Cardiac muscle cell (in vitro differentiated cells and primary cell): Measurements from ENCODE around the gene NFATC4. TPM values are rescaled to one million over a fixed set of nuclear protein-coding genes. Genes with fewer than 3 reads are reported as not detected.

Source experiments
- DNase-seq, 2 donors: peaks; one replicate each; pipeline versions ENCODE4 v3.0.0 to v3.0.0-alpha.2; 2010 to 2017; ENCODE audit warnings: low read depth in 1 of 2, low spot score in 1 of 2
- H3K27ac ChIP-seq: fragments of 200-600 bp; sonication (generic); 2 replicates; pipeline ENCODE4 v1.5.1; 2016
- H3K27me3 ChIP-seq: fragments of 200-600 bp; sonication (generic); 2 replicates; pipeline ENCODE4 v1.6.0; 2016; ENCODE audit warnings: control low read depth
- H3K36me3 ChIP-seq: fragments of 200-600 bp; sonication (generic); 2 replicates; pipeline ENCODE4 v1.5.1; 2016; ENCODE audit warnings: control low read depth
- H3K4me1 ChIP-seq: fragments of 200-600 bp; sonication (generic); 2 replicates; pipeline ENCODE4 v1.8.1; 2017; ENCODE audit warnings: low read depth, mild to moderate bottlenecking, mixed run types
- H3K4me3 ChIP-seq: fragments of 200-600 bp; sonication (generic); 2 replicates; pipeline ENCODE4 v1.5.1; 2016; ENCODE audit warnings: mild to moderate bottlenecking
- H3K9me3 ChIP-seq: fragments of 200-600 bp; sonication (generic); 2 replicates; pipeline ENCODE4 v1.5.1; 2017; ENCODE audit warnings: low read depth, mild to moderate bottlenecking, control low read depth
- CTCF ChIP-seq: IDR thresholded peaks from 2 replicates; pipeline ENCODE4 v1.5.1; 2012; ENCODE audit warnings: low read depth, mild to moderate bottlenecking, low read length
- polyA plus RNA-seq: library from polyadenylated mRNA; unstranded; fragments of >200 nt; fragmentation: Nextera tagmentation; extraction: Ambion mirVana; gene quantifications from 2 replicates; pipeline ENCODE4 v1.2.1, GENCODE V29; 2016
- total RNA-seq: library from RNA; depleted of rRNA; stranded (reverse); fragments of >200 nt; gene quantifications from 2 replicates; pipeline ENCODE4 v1.2.3, GENCODE V29; 2016

The NFATC4 gene
- total RNA-seq: 56.8 and 117 TPM in 2 replicates
- polyA plus RNA-seq: 83.2 and 120 TPM in 2 replicates

- no peak for TF ChIP-seq CTCF
- Histone ChIP-seq H3K4me3 (peak within 1 kb of the TSS; percentile 79), H3K4me1 (peaks cover 5% of the 10 kb centered on the region), H3K27ac (peak within 1 kb of the TSS; percentile 85), H3K27me3 (peaks cover 8% of the 10 kb centered on the region), H3K36me3 (no peaks in the 10 kb centered on the region), H3K9me3 (no peaks in the 10 kb centered on the region)
- DNase-seq: peak; percentile 93 to 98
Observed at GRCh38 chr14:24367514-24368211, at the start of gene NFATC4. Gene NFATC4, plus strand, starts transcription at chr14:24368184. Its CDS starts 157 bp downstream, at chr14:24368341.

GRCh38 chr14:24321212-24321975, 46.6 kb upstream of the NFATC4 start:
- H3K36me3 ChIP-seq: no peaks in the 10 kb centered on the region
- DNase-seq: peak in 1 of 2 donors; percentile 44
- peaks cover 7% of the 10 kb centered on the region for H3K4me1 ChIP-seq
- H3K27me3 ChIP-seq: no peaks in the 10 kb centered on the region
- H3K27ac ChIP-seq: no peak overlapping the region
- TF ChIP-seq CTCF: no peak
- H3K9me3 ChIP-seq: no peaks in the 10 kb centered on the region
- no peak overlapping the region for H3K4me3 ChIP-seq

GRCh38 chr14:24322672-24323071, 45.3 kb upstream of the NFATC4 start:
- Histone ChIP-seq H3K4me1 (peaks cover 7% of the 10 kb centered on the region), H3K9me3 (no peaks in the 10 kb centered on the region), H3K27me3 (no peaks in the 10 kb centered on the region), H3K4me3 (no peak overlapping the region), H3K27ac (no peak overlapping the region), H3K36me3 (no peaks in the 10 kb centered on the region)
- no peak for DNase-seq
- no peak for TF ChIP-seq CTCF

- TF ChIP-seq CTCF: no peak
- H3K4me1 ChIP-seq: peaks cover 7% of the 10 kb centered on the region
- no peaks in the 10 kb centered on the region for H3K27me3 ChIP-seq
- DNase-seq: no peak
- no peak overlapping the region for H3K27ac ChIP-seq
- H3K9me3 ChIP-seq: no peaks in the 10 kb centered on the region
- no peaks in the 10 kb centered on the region for H3K36me3 ChIP-seq
- no peak overlapping the region for H3K4me3 ChIP-seq
Observed at GRCh38 chr14:24323341-24323740, 44.6 kb upstream of the NFATC4 start.

GRCh38 chr14:24324024-24324423, 44.0 kb upstream of the NFATC4 start:
- Histone ChIP-seq H3K27ac (no peak overlapping the region), H3K4me1 (peaks cover 7% of the 10 kb centered on the region), H3K36me3 (no peaks in the 10 kb centered on the region), H3K27me3 (no peaks in the 10 kb centered on the region), H3K9me3 (no peaks in the 10 kb centered on the region), H3K4me3 (no peak overlapping the region)
- TF ChIP-seq CTCF: no peak
- no peak for DNase-seq
